LNCAP (cell line): ENCODE data around the gene PTN.

ENCODE experiments used
- TF ChIP-seq, protein P1 (sequence below): fragments of 450-650 bp; IDR thresholded peaks from 2 replicates; pipeline ENCODE4 v1.5.1; 2017; ENCODE audit warnings: mild to moderate bottlenecking

Gene PTN

DNA sequence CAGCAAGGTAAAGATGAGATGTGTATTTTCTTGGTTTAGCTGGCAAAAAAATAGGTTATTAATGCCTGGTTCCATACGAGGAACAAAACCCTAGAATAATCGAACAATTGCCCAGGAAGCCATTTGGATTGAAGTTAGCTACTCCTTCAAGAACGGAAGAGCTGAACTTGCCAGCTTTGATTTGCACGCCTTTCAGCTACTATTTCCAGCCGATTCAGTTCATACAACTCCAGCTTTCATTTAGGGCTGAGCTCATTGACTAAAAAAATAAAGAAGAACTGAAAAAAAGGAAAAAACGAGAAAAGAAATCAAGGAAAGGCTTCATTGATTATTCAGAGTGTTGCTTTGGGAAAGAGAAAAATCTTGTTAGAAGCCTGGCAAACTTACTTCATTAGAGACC lies 60.4 kb downstream of the PTN start:
- TF ChIP-seq, protein P1, sequence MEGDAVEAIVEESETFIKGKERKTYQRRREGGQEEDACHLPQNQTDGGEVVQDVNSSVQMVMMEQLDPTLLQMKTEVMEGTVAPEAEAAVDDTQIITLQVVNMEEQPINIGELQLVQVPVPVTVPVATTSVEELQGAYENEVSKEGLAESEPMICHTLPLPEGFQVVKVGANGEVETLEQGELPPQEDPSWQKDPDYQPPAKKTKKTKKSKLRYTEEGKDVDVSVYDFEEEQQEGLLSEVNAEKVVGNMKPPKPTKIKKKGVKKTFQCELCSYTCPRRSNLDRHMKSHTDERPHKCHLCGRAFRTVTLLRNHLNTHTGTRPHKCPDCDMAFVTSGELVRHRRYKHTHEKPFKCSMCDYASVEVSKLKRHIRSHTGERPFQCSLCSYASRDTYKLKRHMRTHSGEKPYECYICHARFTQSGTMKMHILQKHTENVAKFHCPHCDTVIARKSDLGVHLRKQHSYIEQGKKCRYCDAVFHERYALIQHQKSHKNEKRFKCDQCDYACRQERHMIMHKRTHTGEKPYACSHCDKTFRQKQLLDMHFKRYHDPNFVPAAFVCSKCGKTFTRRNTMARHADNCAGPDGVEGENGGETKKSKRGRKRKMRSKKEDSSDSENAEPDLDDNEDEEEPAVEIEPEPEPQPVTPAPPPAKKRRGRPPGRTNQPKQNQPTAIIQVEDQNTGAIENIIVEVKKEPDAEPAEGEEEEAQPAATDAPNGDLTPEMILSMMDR, result no peak

DNA sequence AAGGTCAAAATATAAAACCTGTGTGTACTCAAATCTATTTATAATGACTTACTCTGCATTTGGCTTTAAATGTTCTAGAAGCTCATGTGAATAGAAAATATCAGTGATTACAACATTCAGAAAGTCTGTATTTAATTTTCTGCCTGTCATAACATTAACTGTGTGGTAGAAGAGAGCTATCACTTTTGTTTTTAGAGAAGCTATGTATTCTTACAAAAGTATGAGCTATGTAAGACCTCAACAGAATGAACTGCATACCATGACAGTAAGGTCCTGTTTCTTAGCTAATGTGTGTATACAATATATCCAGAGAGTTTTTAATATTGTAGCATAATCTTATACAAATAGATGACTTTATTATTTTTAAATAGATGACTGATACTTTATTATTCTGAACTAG lies 61.5 kb downstream of the PTN start:
- TF ChIP-seq, protein P1, result no peak

DNA sequence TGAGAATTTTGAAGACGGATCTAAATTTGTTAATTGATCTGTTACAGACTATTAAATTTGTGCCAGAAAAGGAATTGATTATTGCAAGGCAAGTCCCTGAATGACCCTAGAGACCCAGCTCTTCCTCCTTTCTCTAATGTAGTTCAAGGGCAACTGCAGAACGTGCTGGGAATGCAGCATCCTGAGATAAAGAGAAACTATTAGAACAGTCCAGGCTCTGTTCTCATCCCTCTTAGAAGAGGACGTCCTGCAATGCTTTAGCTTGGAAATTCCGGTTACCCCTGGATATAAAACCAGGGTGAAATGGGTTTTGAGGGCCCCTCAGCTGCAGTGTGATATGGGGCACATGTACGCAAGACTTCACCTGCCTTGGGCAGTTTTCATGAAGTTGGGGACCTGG lies 67.3 kb downstream of the PTN start:
- TF ChIP-seq, protein P1, result no peak

DNA sequence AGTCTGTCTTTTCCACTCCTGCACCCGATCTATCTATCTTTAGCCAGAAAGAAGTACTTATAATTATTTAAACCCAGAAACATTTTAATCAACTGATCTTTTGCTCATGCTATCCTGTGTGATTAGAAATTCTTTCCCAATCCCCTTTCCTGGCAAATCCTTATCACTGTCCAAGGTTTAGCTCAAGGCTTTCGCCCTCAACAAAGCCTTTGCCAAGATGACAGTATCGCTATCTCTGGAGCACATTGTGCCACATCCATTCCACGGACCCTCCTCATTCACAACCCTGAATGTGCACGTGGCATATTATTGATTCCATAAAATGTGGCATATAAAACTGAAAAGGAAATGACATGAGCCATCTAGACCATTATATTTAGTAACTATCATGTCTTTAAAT lies 71.3 kb downstream of the PTN start:
- TF ChIP-seq, protein P1, result no peak

DNA sequence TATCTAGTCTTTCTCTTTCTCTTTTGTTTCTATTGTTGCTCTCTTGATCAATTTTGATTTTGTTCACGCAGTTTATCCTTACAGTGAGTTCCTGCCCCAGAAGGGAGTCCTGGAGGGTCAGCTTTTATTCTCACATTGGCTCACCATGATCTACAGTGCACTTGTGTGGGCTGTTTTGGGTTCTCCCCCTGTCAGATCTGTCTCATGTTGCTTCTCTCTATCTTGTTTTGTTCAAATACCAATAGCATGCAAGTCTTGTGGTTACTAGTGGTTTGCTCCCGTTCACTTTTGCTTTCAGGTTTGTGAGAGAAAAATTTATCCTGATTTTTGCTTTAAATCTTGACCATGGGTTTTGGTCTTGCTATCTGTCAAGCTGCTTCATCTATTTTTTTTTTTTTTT lies 74.3 kb downstream of the PTN start:
- TF ChIP-seq, protein P1, result no peak

DNA sequence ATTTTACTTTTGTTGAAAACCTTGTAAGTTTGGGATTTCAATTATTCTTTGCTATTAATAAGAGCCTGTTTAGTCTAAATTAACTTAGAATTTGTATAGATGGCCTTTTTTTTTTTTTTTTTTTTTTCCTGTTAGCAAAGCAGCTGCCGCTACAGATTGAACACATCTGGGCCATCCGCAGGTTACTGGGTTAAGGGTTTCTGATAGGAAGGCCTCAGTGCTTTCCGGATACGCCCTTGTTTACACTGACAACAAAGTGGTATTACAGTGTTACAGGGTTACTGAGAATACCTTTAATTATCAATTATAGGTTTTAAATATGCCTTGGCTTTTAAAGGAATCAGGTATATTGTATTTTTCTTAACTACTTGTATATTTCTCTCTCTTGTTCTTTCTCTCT lies 76.8 kb downstream of the PTN start:
- TF ChIP-seq, protein P1, result no peak

DNA sequence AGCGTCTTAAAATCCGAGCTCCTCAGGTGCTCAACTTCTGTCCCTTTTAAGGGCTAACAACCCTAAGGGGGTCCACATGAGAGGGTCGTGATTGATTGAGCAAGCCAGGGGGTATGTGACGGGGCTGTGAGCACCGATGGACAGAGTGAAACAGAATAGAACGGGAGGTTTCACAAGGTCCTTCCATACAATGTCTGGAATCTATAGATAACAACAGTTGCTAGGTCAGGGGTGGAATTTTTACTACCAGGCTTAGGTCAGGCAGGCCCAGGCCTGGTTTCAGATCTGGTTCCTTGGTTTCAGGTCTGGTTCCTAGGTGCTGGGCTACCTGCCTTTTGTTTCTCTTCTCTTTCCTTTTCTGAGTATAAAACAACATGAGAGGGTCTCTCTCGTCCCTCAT lies 80.9 kb downstream of the PTN start:
- TF ChIP-seq, protein P1, result no peak

DNA sequence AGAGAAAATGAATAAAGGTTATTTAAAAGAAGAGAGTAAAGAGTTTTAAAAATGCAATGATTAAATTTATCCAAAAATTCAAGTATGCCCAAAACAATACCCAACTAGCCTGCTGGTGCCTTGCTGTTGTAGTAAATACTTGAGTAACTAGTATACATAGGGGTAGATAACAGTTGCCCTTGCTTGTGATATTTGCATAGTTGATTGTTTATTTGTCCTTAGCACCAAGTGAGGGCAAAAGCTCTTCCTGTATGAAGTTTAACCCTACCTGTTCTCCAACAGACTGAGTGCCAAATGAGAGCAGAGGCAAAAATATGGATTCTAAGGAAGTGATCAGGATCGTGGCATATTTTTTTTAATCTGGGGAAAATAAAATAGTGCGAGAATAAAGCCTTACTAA lies 85.0 kb downstream of the PTN start:
- TF ChIP-seq, protein P1, result no peak
